ENCODE data around the gene ADPRHL1.

Gene ADPRHL1

DNA sequence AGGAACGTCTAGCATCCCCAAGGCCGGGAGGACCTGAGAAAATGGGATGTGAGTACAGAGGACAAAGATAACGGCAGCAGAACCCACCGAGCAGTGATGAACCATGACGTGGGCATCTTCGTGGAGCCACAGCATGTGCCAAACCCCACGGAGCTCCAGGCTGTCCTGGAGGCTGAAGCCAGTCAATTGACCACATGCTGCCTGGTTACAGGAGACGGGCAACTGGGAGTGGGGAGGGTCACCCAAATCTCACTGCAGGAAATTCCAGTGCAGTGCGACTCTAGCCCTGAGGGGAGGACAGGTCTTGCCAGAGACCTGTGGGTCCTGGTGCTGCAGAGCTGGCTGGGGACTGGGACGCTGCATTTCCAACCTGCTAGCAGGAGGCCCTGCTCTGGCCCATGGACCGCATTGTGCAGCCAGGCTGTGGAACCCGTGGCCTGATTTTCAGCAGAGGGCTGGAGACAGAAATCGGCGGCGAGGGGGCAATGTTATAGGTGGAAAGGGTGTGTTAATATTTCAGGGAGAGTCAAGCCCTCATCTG, 86.2 kb downstream of the ADPRHL1 start:
- DNase-seq = no peak

GRCh38 chr13:113365971-113366588, 87.2 kb downstream of the ADPRHL1 start:
- DNase-seq = no peak

DNA sequence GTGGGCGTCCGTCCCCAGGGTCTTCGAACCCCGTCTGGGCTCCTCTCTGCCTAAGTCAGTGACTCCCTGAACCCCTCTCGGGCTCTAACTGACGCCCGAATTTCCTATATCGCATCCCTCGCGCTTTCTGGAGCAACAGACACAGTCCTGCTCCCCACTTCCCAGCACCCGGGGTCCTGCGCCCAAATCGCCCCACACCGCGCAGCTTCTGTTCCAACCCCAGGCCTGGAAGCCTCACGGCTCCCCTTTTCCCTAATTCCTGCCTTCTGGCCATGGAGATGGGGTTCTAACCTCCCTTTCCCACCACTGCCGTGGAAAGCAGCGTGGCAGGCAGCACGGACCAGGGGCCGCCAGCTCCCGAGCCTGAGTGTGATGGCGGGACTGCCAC, 87.7 kb downstream of the ADPRHL1 start:
- DNase-seq = no peak

DNA sequence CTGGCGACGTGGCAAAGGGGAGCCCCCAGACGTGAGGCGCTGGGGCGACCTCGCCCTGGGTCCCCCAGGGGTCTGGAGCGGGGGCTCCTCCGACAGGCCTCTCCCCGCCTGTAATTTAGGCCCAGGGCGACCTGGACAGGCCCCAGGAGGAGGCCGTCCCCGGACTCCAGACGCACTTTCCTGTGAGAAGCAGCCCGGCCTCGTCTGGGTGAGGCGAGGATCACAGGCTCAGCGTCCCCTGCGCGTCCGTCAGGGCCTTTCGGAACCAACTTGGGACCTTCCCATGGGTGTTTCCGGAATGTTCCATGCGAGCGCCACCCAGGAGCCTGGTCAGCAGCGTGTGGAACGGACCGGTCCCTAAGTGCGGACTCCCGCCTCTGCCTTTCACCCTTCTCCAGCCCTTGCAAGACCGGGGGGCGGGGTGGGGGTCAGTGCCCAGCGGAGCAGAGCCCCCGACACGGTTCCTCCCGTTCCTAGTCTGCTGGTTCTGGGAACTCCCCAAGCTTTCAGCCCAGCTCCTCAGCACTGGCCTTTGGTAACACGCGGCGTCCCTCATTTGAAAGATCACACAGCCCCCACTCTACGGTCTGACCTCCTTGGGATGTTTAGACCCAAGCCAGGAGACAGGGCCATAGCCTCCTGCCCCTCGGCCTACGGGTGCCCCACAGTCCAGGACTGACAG, 88.2 kb downstream of the ADPRHL1 start:
- DNase-seq = no peak

GRCh38 chr13:113364311-113364889, 88.9 kb downstream of the ADPRHL1 start:
- DNase-seq = no peak

DNA sequence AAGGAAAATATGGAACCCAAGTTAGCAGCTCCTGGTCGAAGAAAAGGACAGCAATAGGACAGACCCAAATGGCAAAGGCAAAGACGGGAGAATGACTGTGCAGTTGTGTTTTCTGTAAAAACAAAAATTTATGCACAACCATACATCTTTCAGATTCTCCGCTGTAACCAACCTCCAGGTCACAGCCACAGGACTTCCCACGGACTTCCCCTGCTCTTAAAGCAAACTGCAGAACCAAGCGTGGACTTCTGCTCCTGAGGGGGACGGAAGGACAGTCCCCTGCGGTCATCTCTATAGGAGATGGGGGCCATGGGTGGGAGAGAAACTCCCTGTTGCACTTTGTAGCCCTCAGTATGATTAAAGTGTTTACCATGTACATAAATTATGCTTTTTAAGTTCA, 91.9 kb downstream of the ADPRHL1 start:
- no peak for DNase-seq

- DNase-seq = no peak
Measured at GRCh38 chr13:113360446-113360845, 92.8 kb downstream of the ADPRHL1 start.

GRCh38 chr13:113359571-113359970, 93.7 kb downstream of the ADPRHL1 start:
- no peak for DNase-seq

DNA sequence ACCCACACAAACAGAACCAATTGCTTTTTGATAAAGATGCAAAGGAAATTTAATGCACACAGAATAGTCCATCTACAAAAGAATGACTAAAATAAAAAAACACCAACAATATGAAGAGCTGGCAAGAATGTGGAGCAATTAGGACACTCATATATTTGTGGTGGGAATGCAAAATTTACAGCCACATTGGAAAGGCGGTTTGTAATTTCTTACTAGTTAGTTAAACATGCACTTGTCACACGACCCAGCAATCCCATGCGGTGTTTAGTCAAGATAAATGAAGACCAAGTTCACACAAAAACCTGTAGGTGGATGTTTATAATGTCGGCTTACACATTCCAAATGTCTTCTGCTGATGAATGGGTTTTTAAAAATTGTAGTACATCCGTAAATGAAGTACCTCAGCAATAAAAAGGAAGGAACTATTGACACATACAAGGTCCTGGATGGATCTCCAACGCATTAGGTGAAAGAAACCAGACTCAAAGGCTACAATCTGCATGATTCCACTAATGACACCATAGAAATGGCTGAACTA, 94.6 kb downstream of the ADPRHL1 start:
- DNase-seq = no peak

DNA sequence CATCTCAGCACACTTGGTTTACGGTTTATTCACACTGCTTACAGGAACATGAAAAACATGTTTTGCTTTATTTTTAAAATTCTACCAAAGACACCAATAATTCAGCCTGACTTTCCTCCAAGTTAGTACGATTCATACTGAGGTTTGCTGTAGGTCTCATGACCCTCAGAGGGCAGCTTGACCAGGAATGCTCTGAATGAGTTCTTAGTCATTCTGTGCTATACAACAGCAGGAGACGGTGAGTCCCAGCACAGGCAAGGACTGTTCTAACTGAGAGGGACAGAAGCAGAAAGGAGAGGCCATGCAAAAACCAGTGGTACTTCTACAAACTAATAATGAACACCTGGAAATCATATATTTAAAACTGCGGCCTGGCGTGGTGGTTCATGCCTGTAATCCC, 95.8 kb downstream of the ADPRHL1 start:
- DNase-seq = no peak

GRCh38 chr13:113356596-113356995, 96.7 kb downstream of the ADPRHL1 start:
- no peak for DNase-seq

GRCh38 chr13:113355621-113356020, 97.7 kb downstream of the ADPRHL1 start:
- no peak for DNase-seq

DNA sequence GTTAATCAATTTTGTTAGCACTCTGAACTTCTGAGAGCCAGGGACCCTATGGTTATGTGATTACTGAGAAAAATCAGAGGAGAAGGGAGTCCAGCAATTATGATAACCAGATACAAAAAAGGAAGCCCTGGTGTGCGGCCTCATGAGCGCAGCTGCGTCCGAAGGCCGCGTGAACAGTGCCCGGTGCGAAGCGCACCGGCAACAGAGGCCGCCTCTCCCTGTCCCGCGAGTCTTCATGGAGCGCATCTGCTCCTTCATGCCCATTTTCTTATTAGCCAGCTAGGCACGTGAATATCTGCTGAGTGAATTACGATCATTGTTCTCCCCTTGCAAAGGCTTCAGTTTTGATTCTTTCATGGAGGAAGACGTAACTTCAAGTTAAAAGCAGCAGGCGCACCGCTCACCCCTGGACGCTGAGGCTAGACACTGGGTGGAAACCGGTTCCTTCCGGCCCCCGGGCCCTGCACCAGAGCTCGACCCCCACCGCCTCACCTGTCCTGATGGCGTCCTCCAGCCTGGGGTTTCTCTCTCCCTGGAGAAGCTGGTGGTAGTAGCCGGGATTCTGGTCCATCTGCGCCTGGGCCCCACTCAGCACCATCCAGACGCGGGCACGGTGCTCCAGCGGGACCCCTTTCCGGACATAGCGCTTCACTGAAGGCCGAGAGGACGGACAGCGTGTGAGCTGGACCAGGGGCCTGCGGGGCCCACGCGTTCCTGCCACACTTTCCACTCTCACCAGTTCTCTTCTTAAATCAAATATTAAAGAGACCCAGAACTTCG, 98.3 kb downstream of the ADPRHL1 start:
- DNase-seq = no peak

- DNase-seq = no peak
Measured at GRCh38 chr13:113353254-113353653, 100.0 kb downstream of the ADPRHL1 start.

DNA sequence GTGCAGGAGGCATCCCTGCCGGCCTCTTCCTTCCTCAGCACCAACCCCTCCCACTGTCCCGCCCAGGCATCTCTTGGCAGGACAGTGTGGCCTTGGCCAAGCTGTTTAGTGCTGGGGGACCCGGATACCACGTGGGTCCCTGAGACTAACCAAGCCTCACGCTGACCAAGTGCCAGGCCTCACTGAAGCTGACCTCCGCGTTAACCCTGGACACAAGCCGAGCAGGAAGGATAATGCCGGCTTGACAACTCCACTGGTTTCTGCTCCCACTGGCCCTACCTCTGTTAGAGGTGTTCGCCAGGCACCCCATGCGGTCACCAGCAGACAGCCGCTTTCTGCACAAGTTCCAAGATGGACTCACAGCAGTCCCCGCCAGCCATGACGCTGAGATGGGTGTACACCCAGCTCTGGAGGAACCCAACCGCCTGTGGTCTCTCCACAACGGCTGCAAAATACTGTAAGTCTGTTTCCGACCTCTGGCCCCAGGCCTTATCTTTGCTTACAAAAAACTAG, 101.7 kb downstream of the ADPRHL1 start:
- DNase-seq = no peak

- no peak for DNase-seq
Measured at GRCh38 chr13:113350938-113351335, 102.4 kb downstream of the ADPRHL1 start.

GRCh38 chr13:113350065-113350937, 103.0 kb downstream of the ADPRHL1 start:
- no peak for DNase-seq
